Neural cell (in vitro differentiated cells): ENCODE measurements around the gene SLC9A2. TPM values are rescaled to one million over a fixed set of nuclear protein-coding genes. Genes with fewer than 3 reads are reported as not detected.

Source experiments
- H2AFZ ChIP-seq: fragments of 200-600, 300-800 bp; sonication (generic), shearing (Covaris generic); 2 replicates; pipeline ENCODE4 v1.6.0; 2014; ENCODE audit warnings: low read depth, mild to moderate bottlenecking, antibody characterized with exemption, low read length, moderate library complexity
- H3F3A ChIP-seq: fragments of 200-600 bp; shearing (Covaris generic); 2 replicates; pipeline ENCODE4 v1.6.1; 2016; ENCODE audit warnings: mild to moderate bottlenecking, moderate library complexity, mixed read lengths, antibody characterized with exemption, low read length; ENCODE audit not compliant: insufficient read depth, poor library complexity, severe bottlenecking
- H3K27ac ChIP-seq: fragments of 200-600, 300-800 bp; sonication (generic), shearing (Covaris generic); 2 replicates; pipeline ENCODE4 v1.5.1; 2014; ENCODE audit warnings: mild to moderate bottlenecking, low read length, moderate library complexity
- H3K27me3 ChIP-seq: fragments of 300-800, 200-600 bp; sonication (generic), shearing (Covaris generic); 2 replicates; pipeline ENCODE4 v1.6.0; 2014; ENCODE audit warnings: mild to moderate bottlenecking, low read depth, low read length, moderate library complexity; ENCODE audit not compliant: insufficient read depth
- H3K36me3 ChIP-seq: fragments of 300-800, 200-600 bp; sonication (generic), shearing (Covaris generic); 2 replicates; pipeline ENCODE4 v1.5.1; 2014; ENCODE audit warnings: mild to moderate bottlenecking, antibody characterized with exemption, low read length, moderate library complexity; ENCODE audit not compliant: insufficient read depth
- H3K4me2 ChIP-seq: fragments of 300-800, 200-600 bp; sonication (generic), shearing (Covaris generic); 2 replicates; pipeline ENCODE4 v1.6.0; 2014; ENCODE audit warnings: mild to moderate bottlenecking, low read length
- H3K4me3 ChIP-seq: fragments of 300-800, 200-600 bp; sonication (generic), shearing (Covaris generic); 2 replicates; pipeline ENCODE4 v1.5.1; 2014; ENCODE audit warnings: mild to moderate bottlenecking, low read length, moderate library complexity
- H3K79me2 ChIP-seq: fragments of 200-600 bp; shearing (Covaris generic); replicated peaks from 2 replicates; pipeline ENCODE4 v1.6.0; 2014; ENCODE audit warnings: mild to moderate bottlenecking, low read length, moderate library complexity; ENCODE audit not compliant: insufficient read depth
- H3K9ac ChIP-seq: fragments of 300-800, 200-600 bp; sonication (generic), shearing (Covaris generic); 2 replicates; pipeline ENCODE4 v1.6.1; 2016; ENCODE audit warnings: mild to moderate bottlenecking, low read length, mixed read lengths
- H3K9me2 ChIP-seq: fragments of 200-600 bp; shearing (Covaris generic); 2 replicates; pipeline ENCODE4 v1.6.1; 2016; ENCODE audit warnings: mild to moderate bottlenecking, low read length, mixed read lengths; ENCODE audit not compliant: insufficient read depth
- H3K9me3 ChIP-seq: fragments of 200-600, 300-800 bp; sonication (generic), shearing (Covaris generic); 2 replicates; pipeline ENCODE4 v1.6.1; 2016; ENCODE audit warnings: mild to moderate bottlenecking, mixed run types, low read length, moderate library complexity, mixed read lengths
- H4K20me1 ChIP-seq: fragments of 200-600 bp; shearing (Covaris generic); 2 replicates; pipeline ENCODE4 v1.6.1; 2016; ENCODE audit warnings: mild to moderate bottlenecking, mixed run types; ENCODE audit not compliant: insufficient read depth
- CTCF ChIP-seq: fragments of 450-650 bp; IDR thresholded peaks from 2 replicates; pipeline ENCODE4 v1.5.1; 2014; ENCODE audit warnings: antibody characterized with exemption, mild to moderate bottlenecking, moderate library complexity; ENCODE audit not compliant: poor library complexity, severe bottlenecking
- EP300 ChIP-seq: fragments of 450-650 bp; conservative IDR thresholded peaks from 2 replicates; pipeline ENCODE4 v1.6.1; 2014; ENCODE audit warnings: antibody characterized with exemption, mild to moderate bottlenecking, moderate library complexity; ENCODE audit not compliant: poor library complexity, severe bottlenecking
- EZH2 ChIP-seq: fragments of 200-600, 300-800 bp; shearing (Covaris generic), sonication (generic); IDR thresholded peaks from 2 replicates; pipeline ENCODE4 v1.6.1; 2014; ENCODE audit warnings: antibody characterized with exemption, low read length, borderline replicate concordance, mild to moderate bottlenecking; ENCODE audit not compliant: insufficient read depth, poor library complexity, severe bottlenecking
- MXI1 ChIP-seq: fragments of 450-650 bp; conservative IDR thresholded peaks from 2 replicates; pipeline ENCODE4 v1.6.1; 2014; ENCODE audit warnings: antibody characterized with exemption, mild to moderate bottlenecking; ENCODE audit not compliant: poor library complexity, severe bottlenecking
- POLR2AphosphoS5 ChIP-seq: IDR thresholded peaks from 2 replicates; pipeline ENCODE4 v1.6.1; 2012
- RAD21 ChIP-seq: fragments of 450-650 bp; conservative IDR thresholded peaks from 2 replicates; pipeline ENCODE4 v1.6.1; 2014; ENCODE audit warnings: antibody characterized with exemption, mild to moderate bottlenecking, moderate library complexity
- SMC3 ChIP-seq: fragments of 450-650 bp; conservative IDR thresholded peaks from 2 replicates; pipeline ENCODE4 v1.6.1; 2014; ENCODE audit warnings: antibody characterized with exemption, mild to moderate bottlenecking, moderate library complexity; ENCODE audit not compliant: poor library complexity
- TAF1 ChIP-seq: IDR thresholded peaks from 2 replicates; pipeline ENCODE4 v1.6.1; 2012; ENCODE audit warnings: low read depth
- polyA plus RNA-seq: library from polyadenylated mRNA; depleted of rRNA; stranded (reverse); fragments of >200 nt; gene quantifications from 2 replicates; pipeline ENCODE4 v1.2.3, GENCODE V29; 2014
- TF ChIP-seq, protein P1 (sequence below): IDR thresholded peaks from 2 replicates; pipeline ENCODE4 v1.6.1; 2012; ENCODE audit warnings: borderline replicate concordance

Gene SLC9A2
- polyA plus RNA-seq, 1 donor from 2014 or later = 0.09 TPM

DNA sequence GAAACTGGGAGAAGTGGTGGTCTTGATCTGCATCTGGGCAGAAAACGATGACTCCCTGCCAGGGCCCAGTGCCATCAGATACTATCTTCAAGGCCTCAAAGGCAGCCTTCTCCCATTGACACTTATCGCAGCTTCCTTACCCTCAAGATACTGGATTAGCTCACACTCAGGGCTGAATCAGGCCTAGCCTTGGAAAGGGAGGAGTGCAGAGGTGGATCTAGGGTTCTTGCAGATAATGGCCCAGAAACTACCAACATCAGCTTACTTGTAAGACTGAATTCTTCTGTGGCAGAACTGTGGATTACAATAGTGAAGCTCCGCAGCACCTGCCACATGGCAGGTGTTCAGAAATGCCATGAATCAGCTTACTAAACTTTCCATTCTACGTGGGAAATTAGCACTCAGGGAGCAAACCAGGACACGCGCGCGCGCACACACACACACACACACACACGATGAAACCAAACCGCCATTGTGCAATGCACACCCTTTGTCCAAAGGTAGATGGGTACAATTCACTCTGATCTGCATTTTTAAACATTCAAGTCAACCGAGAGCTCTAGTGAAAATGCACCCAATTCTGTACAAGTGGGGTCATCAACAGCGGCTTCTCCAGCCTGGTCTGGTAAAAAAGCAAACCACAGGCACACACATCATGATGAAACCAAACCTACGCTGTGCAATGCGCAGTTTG lies 116.2 kb downstream of the SLC9A2 start:
- Histone ChIP-seq H3K9me3 (no peaks in the 10 kb centered on the region), H3K4me2 (peak overlapping the region; percentile 94), H3K36me3 (peaks cover 4% of the 10 kb centered on the region), H4K20me1 (no peaks in the 10 kb centered on the region), H3K27ac (peak overlapping the region; percentile 70), H3K9me2 (no peaks in the 10 kb centered on the region), H3K9ac (peak overlapping the region; percentile 79), H3K79me2 (peaks cover 54% of the 10 kb centered on the region), H2AFZ (peak overlapping the region; percentile 98), H3F3A (no peaks in the 10 kb centered on the region), H3K4me3 (peak overlapping the region; percentile 95), H3K27me3 (no peaks in the 10 kb centered on the region)
- TF ChIP-seq EZH2 (no peak), TAF1 (no peak), POLR2AphosphoS5 (peak; percentile 37), MXI1 (peak; percentile 36)

DNA sequence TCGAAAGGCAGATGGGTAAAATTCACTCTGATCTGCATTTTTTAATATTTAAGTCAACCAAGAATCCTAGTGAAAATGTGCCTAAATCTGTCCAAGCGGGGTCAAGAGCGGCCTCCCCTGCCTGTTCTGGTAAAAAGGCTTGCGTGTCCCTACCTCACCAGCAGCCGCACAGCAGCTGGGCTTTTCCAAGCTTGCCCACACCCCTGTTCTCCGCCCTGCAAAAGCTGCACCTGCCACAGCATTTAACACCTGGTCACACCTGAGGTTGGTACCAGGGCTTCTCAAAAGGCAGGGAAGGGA lies 116.7 kb downstream of the SLC9A2 start:
- no peaks in the 10 kb centered on the region for H3K9me3 ChIP-seq
- H4K20me1 ChIP-seq = no peaks in the 10 kb centered on the region
- H3K36me3 ChIP-seq = peaks cover 4% of the 10 kb centered on the region
- TF ChIP-seq EP300 (no peak), TAF1 (no peak), EZH2 (no peak), POLR2AphosphoS5 (no peak), CTCF (no peak), SMC3 (no peak), RAD21 (no peak), MXI1 (no peak)
- TF ChIP-seq, protein P1, sequence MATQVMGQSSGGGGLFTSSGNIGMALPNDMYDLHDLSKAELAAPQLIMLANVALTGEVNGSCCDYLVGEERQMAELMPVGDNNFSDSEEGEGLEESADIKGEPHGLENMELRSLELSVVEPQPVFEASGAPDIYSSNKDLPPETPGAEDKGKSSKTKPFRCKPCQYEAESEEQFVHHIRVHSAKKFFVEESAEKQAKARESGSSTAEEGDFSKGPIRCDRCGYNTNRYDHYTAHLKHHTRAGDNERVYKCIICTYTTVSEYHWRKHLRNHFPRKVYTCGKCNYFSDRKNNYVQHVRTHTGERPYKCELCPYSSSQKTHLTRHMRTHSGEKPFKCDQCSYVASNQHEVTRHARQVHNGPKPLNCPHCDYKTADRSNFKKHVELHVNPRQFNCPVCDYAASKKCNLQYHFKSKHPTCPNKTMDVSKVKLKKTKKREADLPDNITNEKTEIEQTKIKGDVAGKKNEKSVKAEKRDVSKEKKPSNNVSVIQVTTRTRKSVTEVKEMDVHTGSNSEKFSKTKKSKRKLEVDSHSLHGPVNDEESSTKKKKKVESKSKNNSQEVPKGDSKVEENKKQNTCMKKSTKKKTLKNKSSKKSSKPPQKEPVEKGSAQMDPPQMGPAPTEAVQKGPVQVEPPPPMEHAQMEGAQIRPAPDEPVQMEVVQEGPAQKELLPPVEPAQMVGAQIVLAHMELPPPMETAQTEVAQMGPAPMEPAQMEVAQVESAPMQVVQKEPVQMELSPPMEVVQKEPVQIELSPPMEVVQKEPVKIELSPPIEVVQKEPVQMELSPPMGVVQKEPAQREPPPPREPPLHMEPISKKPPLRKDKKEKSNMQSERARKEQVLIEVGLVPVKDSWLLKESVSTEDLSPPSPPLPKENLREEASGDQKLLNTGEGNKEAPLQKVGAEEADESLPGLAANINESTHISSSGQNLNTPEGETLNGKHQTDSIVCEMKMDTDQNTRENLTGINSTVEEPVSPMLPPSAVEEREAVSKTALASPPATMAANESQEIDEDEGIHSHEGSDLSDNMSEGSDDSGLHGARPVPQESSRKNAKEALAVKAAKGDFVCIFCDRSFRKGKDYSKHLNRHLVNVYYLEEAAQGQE = no peak
- H3K9me2 ChIP-seq = no peaks in the 10 kb centered on the region
- peak overlapping the region; percentile 70 for H3K27ac ChIP-seq
- H3K79me2 ChIP-seq = peaks cover 54% of the 10 kb centered on the region
- peak overlapping the region; percentile 79 for H3K9ac ChIP-seq
- H3K27me3 ChIP-seq = no peaks in the 10 kb centered on the region
- H3F3A ChIP-seq = no peaks in the 10 kb centered on the region
- H3K4me3 ChIP-seq = peak overlapping the region; percentile 95
- peak overlapping the region; percentile 98 for H2AFZ ChIP-seq
- H3K4me2 ChIP-seq = peak overlapping the region; percentile 94
